H1 (cell line): ENCODE measurements around the gene PIK3R1. TPM values are rescaled to one million over a fixed set of nuclear protein-coding genes. Genes with fewer than 3 reads are reported as not detected.

ENCODE experiments used
- CTCF ChIA-PET: fragments of 300-600 bp; sonication (Branson Sonifier 250); formaldehyde crosslinking; loops from one replicate; lab custom pipeline; 2021; ENCODE audit not compliant: partially characterized antibody; lab: Charles Lee
- POLR2A ChIA-PET: fragments of 300-600 bp; sonication (Branson Sonifier 250); formaldehyde crosslinking; loops from one replicate; lab custom pipeline; 2021; ENCODE audit warnings: inconsistent platforms; ENCODE audit not compliant: partially characterized antibody; lab: Charles Lee
- DNase-seq, 2 experiments: peaks; one replicate each; pipeline versions ENCODE4 v3.0.0 to v3.0.0-alpha.2; 2010 to 2022; ENCODE audit warnings: low spot score in 2 of 2, low read depth in 1 of 2, mixed read lengths in 1 of 2
- FAIRE-seq: peaks from 2 replicates; lab custom pipeline; 2011; peaks lifted over from hg19 to GRCh38; lab: Jason Lieb, UNC
- H2AFZ ChIP-seq: 2 replicates; pipeline ENCODE4 v1.8.1; 2012; ENCODE audit warnings: low read length, inconsistent platforms
- H2AK5ac ChIP-seq: 2 replicates; pipeline ENCODE4 v1.6.1; 2013; ENCODE audit warnings: low read depth, low read length
- H2BK120ac ChIP-seq: replicated peaks from 2 replicates; pipeline ENCODE3; 2013; ENCODE audit warnings: low read depth, low read length, inconsistent platforms
- H2BK12ac ChIP-seq: 2 replicates; pipeline ENCODE4 v1.6.1; 2013; ENCODE audit warnings: low read depth, low read length
- H2BK15ac ChIP-seq: 2 replicates; pipeline ENCODE4 v1.6.1; 2013; ENCODE audit warnings: low read length
- H2BK20ac ChIP-seq: 2 replicates; pipeline ENCODE4 v1.6.1; 2013; ENCODE audit warnings: low read length
- H2BK5ac ChIP-seq: 2 replicates; pipeline ENCODE4 v1.6.1; 2013; ENCODE audit warnings: low read depth, low read length
- H3K14ac ChIP-seq: 2 replicates; pipeline ENCODE4 v1.6.1; 2013; ENCODE audit warnings: inconsistent platforms; ENCODE audit not compliant: insufficient read length
- H3K18ac ChIP-seq: 2 replicates; pipeline ENCODE4 v1.6.1; 2013; ENCODE audit warnings: low read length; ENCODE audit errors: extremely low read depth
- H3K23ac ChIP-seq: 2 replicates; pipeline ENCODE4 v1.6.1; 2013; ENCODE audit warnings: inconsistent platforms; ENCODE audit not compliant: insufficient read length
- H3K23me2 ChIP-seq: 2 replicates; pipeline ENCODE4 v1.6.1; 2013; ENCODE audit warnings: low read depth, low read length
- H3K27ac ChIP-seq: 2 replicates; pipeline ENCODE4 v1.6.1; 2011; ENCODE audit warnings: low read depth, low read length, inconsistent platforms
- H3K27me3 ChIP-seq, 4 experiments: replicated peaks in 1 of 4; 1 replicate in 1 of 4; 2 replicates in 3 of 4; pipeline versions ENCODE4 v1.6.1 to v1.8.1; 2011 to 2013; ENCODE audit warnings: low read length in 3 of 4, mild to moderate bottlenecking in 3 of 4, inconsistent platforms in 2 of 4, mixed read lengths in 2 of 4, moderate library complexity in 1 of 4; ENCODE audit not compliant: control insufficient read depth in 3 of 4, insufficient read depth in 3 of 4; ENCODE audit errors: extremely low read depth in 1 of 4
- H3K36me3 ChIP-seq, 4 experiments: 2 replicates each; pipeline versions ENCODE4 v1.6.1 to v1.8.1; 2011 to 2013; ENCODE audit warnings: mild to moderate bottlenecking in 4 of 4, low read length in 3 of 4, moderate library complexity in 2 of 4, control low read depth in 1 of 4, inconsistent platforms in 1 of 4; ENCODE audit not compliant: insufficient read depth in 4 of 4, control insufficient read depth in 2 of 4
- H3K4ac ChIP-seq: replicated peaks from 2 replicates; pipeline ENCODE3; 2013; ENCODE audit warnings: low read length, low read depth, mixed read lengths, inconsistent platforms; ENCODE audit not compliant: insufficient read length
- H3K4me1 ChIP-seq, 4 experiments: replicated peaks in 1 of 4; 1 replicate in 1 of 4; 2 replicates in 3 of 4; pipeline versions ENCODE4 v1.6.1 to v1.8.1; 2011 to 2013; ENCODE audit warnings: low read length in 3 of 4, inconsistent platforms in 2 of 4, mixed read lengths in 1 of 4; ENCODE audit not compliant: insufficient read depth in 4 of 4, control insufficient read depth in 3 of 4
- H3K4me2 ChIP-seq, 2 experiments: 2 replicates each; pipeline versions ENCODE4 v1.6.1 to v1.8.1; 2011 to 2013; ENCODE audit warnings: low read depth in 2 of 2, low read length in 2 of 2, control low read depth in 1 of 2, inconsistent platforms in 1 of 2, mild to moderate bottlenecking in 1 of 2; ENCODE audit not compliant: insufficient read depth in 1 of 2
- H3K4me3 ChIP-seq, 4 experiments: fragments of 200-600, 300-600 bp in 1 of 4; sonication (generic), shearing (Covaris generic), sonication (Bioruptor Twin) in 1 of 4; 2 replicates each; pipeline versions ENCODE4 v1.5.1 to v1.8.1; 2011 to 2016; ENCODE audit warnings: low read length in 4 of 4, low read depth in 3 of 4, control low read depth in 2 of 4, inconsistent platforms in 2 of 4, mild to moderate bottlenecking in 2 of 4, mixed read lengths in 1 of 4, moderate library complexity in 1 of 4; ENCODE audit not compliant: insufficient read depth in 2 of 4; ENCODE audit errors: extremely low read depth in 1 of 4
- H3K56ac ChIP-seq: replicated peaks from 2 replicates; pipeline ENCODE3; 2013; ENCODE audit warnings: low read depth, mild to moderate bottlenecking, mixed read lengths, low read length, inconsistent platforms; ENCODE audit not compliant: insufficient read length
- H3K79me1 ChIP-seq: 2 replicates; pipeline ENCODE4 v1.6.1; 2013; ENCODE audit warnings: low read depth, low read length, control low read depth
- H3K79me2 ChIP-seq, 2 experiments: 2 replicates each; pipeline versions ENCODE4 v1.6.1 to v1.8.1; 2012 to 2013; ENCODE audit warnings: low read length in 2 of 2, mild to moderate bottlenecking in 2 of 2, inconsistent platforms in 1 of 2; ENCODE audit not compliant: insufficient read depth in 2 of 2, control insufficient read depth in 1 of 2
- H3K9ac ChIP-seq, 4 experiments: replicated peaks in 1 of 4; 1 replicate in 1 of 4; 2 replicates in 3 of 4; pipeline versions ENCODE4 v1.6.1 to v1.8.1; 2011 to 2013; ENCODE audit warnings: low read depth in 3 of 4, low read length in 3 of 4, control low read depth in 2 of 4, mild to moderate bottlenecking in 2 of 4, moderate library complexity in 2 of 4, inconsistent platforms in 1 of 4; ENCODE audit errors: extremely low read depth in 1 of 4
- H3K9me3 ChIP-seq, 2 experiments: 2 replicates each; pipeline versions ENCODE4 v1.6.1 to v1.8.1; 2012 to 2013; ENCODE audit warnings: mild to moderate bottlenecking in 2 of 2, moderate library complexity in 2 of 2, control low read depth in 1 of 2, inconsistent platforms in 1 of 2, low read depth in 1 of 2, low read length in 1 of 2, mixed read lengths in 1 of 2; ENCODE audit not compliant: insufficient read depth in 2 of 2
- H4K20me1 ChIP-seq, 2 experiments: replicated peaks in 1 of 2; 2 replicates each; pipeline versions ENCODE3 to v1.8.1; 2011 to 2013; ENCODE audit warnings: inconsistent platforms in 2 of 2, low read length in 2 of 2, mild to moderate bottlenecking in 1 of 2; ENCODE audit not compliant: insufficient read depth in 2 of 2, control insufficient read depth in 1 of 2
- H4K5ac ChIP-seq: 2 replicates; pipeline ENCODE4 v1.6.1; 2013; ENCODE audit warnings: low read length, low read depth, mixed read lengths, inconsistent platforms; ENCODE audit not compliant: insufficient read length
- H4K8ac ChIP-seq: 2 replicates; pipeline ENCODE4 v1.8.0; 2013; ENCODE audit warnings: mild to moderate bottlenecking, moderate library complexity, low read length, inconsistent platforms; ENCODE audit not compliant: insufficient read depth; ENCODE audit errors: extremely low read depth
- H4K91ac ChIP-seq: replicated peaks from 2 replicates; pipeline ENCODE3; 2013; ENCODE audit warnings: low read length, mixed read lengths, inconsistent platforms; ENCODE audit not compliant: insufficient read length
- BCL11A ChIP-seq, 2 experiments: IDR thresholded peaks; one replicate each; pipeline ENCODE4 v1.6.1; 2011; ENCODE audit warnings: low read depth in 2 of 2, low read length in 2 of 2, mild to moderate bottlenecking in 2 of 2
- MAFK ChIP-seq: IDR thresholded peaks from 2 replicates; pipeline ENCODE4 v1.6.1; 2012; ENCODE audit warnings: low read depth, mild to moderate bottlenecking, improper control_type of control experiment, low read length
- RAD21 ChIP-seq, 2 experiments: IDR thresholded peaks in 1 of 2; conservative IDR thresholded peaks in 1 of 2; 2 replicates each; pipeline ENCODE4 v1.6.1; 2011; ENCODE audit warnings: low read depth in 2 of 2, low read length in 2 of 2, improper control_type of control experiment in 1 of 2, inconsistent platforms in 1 of 2, mild to moderate bottlenecking in 1 of 2, moderate library complexity in 1 of 2
- WGBS, 2 experiments: shearing (Covaris generic) in 1 of 2; methylation state at CpG; one replicate each; pipeline versions ENCODE4 v1.1.6 to v1.1.7; 2013 to 2015; ENCODE audit warnings: low lambda C conversion rate in 2 of 2, mixed read lengths in 2 of 2, inconsistent platforms in 1 of 2, low coverage in 1 of 2, missing lambda C conversion rate in 1 of 2; ENCODE audit not compliant: insufficient replicate concordance in 2 of 2, insufficient coverage in 1 of 2, insufficient read length in 1 of 2; ENCODE audit errors: extremely low coverage in 1 of 2, missing lambda C conversion rate in 1 of 2; 5-methylcytosine and 5-hydroxymethylcytosine counted together
- polyA plus RNA-seq, 7 experiments: library from polyadenylated mRNA; depleted of rRNA in 3 of 7; stranded (reverse) in 5 of 7; unstranded in 2 of 7; fragments of >200 nt in 5 of 7; fragments of 200-250 nt in 2 of 7; gene quantifications; 1 replicate in 5 of 7; 2 replicates in 1 of 7; 4 replicates in 1 of 7; pipeline versions ENCODE4 v1.2.1 to v1.2.3, GENCODE V29; 2011 to 2013; ENCODE audit warnings: missing spikeins in 2 of 7, mixed read lengths in 2 of 7
- total RNA-seq: library from RNA; stranded (reverse); fragmentation: NEBNext Ultra II Directional; extraction: Animal tissue kit (Norgen Biotek cat#: 25700); gene quantifications from 2 replicates; pipeline ENCODE4 v1.2.1, GENCODE V29; 2021

PIK3R1 gene
- total and polyA plus RNA-seq, 2 of the 8 experiments (the other 6 are each of a cell fraction or from before 2014, with no cell fraction given) = 2.3 to 13.7 TPM

DNA sequence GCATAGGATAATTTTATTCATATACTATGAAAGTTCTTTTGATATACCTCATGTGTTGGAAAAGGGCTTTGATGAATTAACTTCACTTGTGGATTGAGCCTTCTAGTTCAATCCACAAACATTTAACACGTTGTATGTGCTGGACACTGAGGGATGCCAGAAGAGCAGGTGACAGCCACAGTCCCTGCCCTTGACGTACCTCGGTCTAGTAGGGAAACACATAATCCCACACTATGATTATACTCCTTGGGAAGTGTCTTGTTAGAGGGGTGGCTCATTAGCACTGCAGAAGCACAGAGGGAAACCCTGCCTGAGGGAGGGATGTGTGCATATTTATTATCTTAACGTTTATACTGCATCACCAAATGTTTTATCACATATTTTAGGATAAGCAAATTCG lies 61.2 kb downstream of the PIK3R1 start:
- Histone ChIP-seq H3K27ac (no peak overlapping the region), H3K36me3 (peaks cover 0 to 7% (median 3%) of the 10 kb centered on the region in 4 experiments; a peak in 3 of 8 replicates), H3K4ac (no peak overlapping the region)
- no peak for TF ChIP-seq RAD21 (IDR thresholded peaks at IDR 0.05 in 1 of 2, conservative IDR thresholded peaks at IDR 0.05 in 1 of 2; ENCODE audit: low read depth in 2 of 2, low read length in 2 of 2)
- TF ChIP-seq BCL11A (IDR thresholded peaks at IDR 0.05; ENCODE audit: low read depth in 2 of 2, low read length in 2 of 2) = no peak
- no peak for TF ChIP-seq MAFK

More for the DNA sequence above, 61.2 kb downstream of the PIK3R1 start:
- Histone ChIP-seq H2BK12ac (no peak overlapping the region), H3K79me1 (no peaks in the 10 kb centered on the region), H3K9me3 (no peaks in the 10 kb centered on the region), H3K23ac (no peak overlapping the region), H4K20me1 (no peaks in the 10 kb centered on the region), H4K8ac (no peak overlapping the region), H2AFZ (no peak overlapping the region), H3K18ac (no peak overlapping the region), H3K4me2 (no peak overlapping the region), H3K27me3 (no peaks in the 10 kb centered on the region), H3K23me2 (no peaks in the 10 kb centered on the region), H4K91ac (no peak overlapping the region), H2BK15ac (no peak overlapping the region), H3K4me3 (no peak overlapping the region), H3K56ac (no peak overlapping the region), H3K79me2 (no peaks in the 10 kb centered on the region), H3K14ac (no peak overlapping the region), H3K4me1 (no peaks in the 10 kb centered on the region), H4K5ac (no peak overlapping the region), H3K9ac (no peak overlapping the region), H2BK120ac (no peak overlapping the region), H2AK5ac (no peak overlapping the region), H2BK5ac (no peak overlapping the region), H2BK20ac (no peak overlapping the region)
- ChIA-PET POLR2A (no interaction called here), CTCF (interaction anchor here (1.0 kb wide), 1 partner anchor 10 kb away, joined by 3 read pairs; no protein-coding TSS in a partner anchor)
- WGBS, 2 experiments = 96% methylated on average over 5 of the region's 5 CpGs; no CpG with 5 or more reads in 1 of the 2 experiments
- DNase-seq (no peak), FAIRE-seq (no peak)
